H1 (cell line): Measurements from ENCODE around the gene DIP2B. TPM values are rescaled to one million over a fixed set of nuclear protein-coding genes. Genes with fewer than 3 reads are reported as not detected.

Experiments used
- JUN ChIP-seq: IDR thresholded peaks from 2 replicates; pipeline ENCODE4 v1.6.1; 2011; ENCODE audit warnings: low read depth, mild to moderate bottlenecking, improper control_type of control experiment, low read length
- TCF12 ChIP-seq: IDR thresholded peaks from 2 replicates; pipeline ENCODE4 v1.6.1; 2011; ENCODE audit warnings: low read depth, mild to moderate bottlenecking, low read length
- polyA plus RNA-seq, 7 experiments: library from polyadenylated mRNA; depleted of rRNA in 3 of 7; stranded (reverse) in 5 of 7; unstranded in 2 of 7; fragments of >200 nt in 5 of 7; fragments of 200-250 nt in 2 of 7; gene quantifications; 1 replicate in 5 of 7; 2 replicates in 1 of 7; 4 replicates in 1 of 7; pipeline versions ENCODE4 v1.2.1 to v1.2.3, GENCODE V29; 2011 to 2013; ENCODE audit warnings: missing spikeins in 2 of 7, mixed read lengths in 2 of 7
- total RNA-seq: library from RNA; stranded (reverse); fragmentation: NEBNext Ultra II Directional; extraction: Animal tissue kit (Norgen Biotek cat#: 25700); gene quantifications from 2 replicates; pipeline ENCODE4 v1.2.1, GENCODE V29; 2021

Gene DIP2B
- total and polyA plus RNA-seq, 2 of the 8 experiments (the other 6 are each of a cell fraction or from before 2014, with no cell fraction given), result 11.1 to 29.6 TPM

- TF ChIP-seq TCF12 (no peak), JUN (no peak)
Observed at GRCh38 chr12:50483488-50483887, 21.3 kb upstream of the DIP2B start (continued).
